Right cardiac atrium (tissue), 5 donors: Measurements from ENCODE around the gene FEN1. TPM values are rescaled to one million over a fixed set of nuclear protein-coding genes. Genes with fewer than 3 reads are reported as not detected.

Experiments
- ATAC-seq, 2 donors: fragments of 200-7000 bp; cut with Tn5 transposase; one replicate each; pipeline versions ENCODE4 v1.8.0 to v1.9.1; 2020; ENCODE audit warnings: moderate library complexity in 2 of 2, mild to moderate bottlenecking in 1 of 2
- DNase-seq, 3 donors: peaks; one replicate each; pipeline ENCODE4 v3.0.0-alpha.2; 2020
- H3K27ac ChIP-seq: one replicate; pipeline ENCODE4 v1.5.1; 2013; ENCODE audit warnings: mild to moderate bottlenecking, low read length, control low read depth, moderate library complexity
- H3K27me3 ChIP-seq: one replicate; pipeline ENCODE4 v1.6.1; 2013; ENCODE audit not compliant: control insufficient read depth, insufficient read depth
- H3K4me1 ChIP-seq: one replicate; pipeline ENCODE4 v1.6.1; 2013; ENCODE audit warnings: low read length; ENCODE audit not compliant: control insufficient read depth, insufficient read depth
- H3K4me3 ChIP-seq: one replicate; pipeline ENCODE4 v1.5.1; 2013; ENCODE audit warnings: low read length, control low read depth
- H3K9me3 ChIP-seq: one replicate; pipeline ENCODE4 v1.6.1; 2013; ENCODE audit warnings: low read length; ENCODE audit not compliant: control insufficient read depth
- WGBS: extraction: QIAGEN DNeasy Blood & Tissue Kit; methylation state at CpG from one replicate; pipeline ENCODE4 v1.1.7; 2013; 5-methylcytosine and 5-hydroxymethylcytosine counted together
- intact Hi-C, 4 donors: fragments of 100-400 bp; cut with DNase I; formaldehyde crosslinking; loops; one replicate each; pipeline versions ENCODE4 v1.11.0 to v1.14.0; 2022 to 2023
- polyA plus RNA-seq: library from polyadenylated mRNA; stranded (reverse); fragments of 200-250 nt; gene quantifications from one replicate; pipeline ENCODE4 v1.2.3, GENCODE V29; 2013
- total RNA-seq, 4 donors: library from RNA; stranded (reverse); fragmentation: NEBNext Ultra II Directional; extraction: Animal tissue kit (Norgen Biotek cat#: 25700); gene quantifications; one replicate each; pipeline ENCODE4 v1.2.1, GENCODE V29; 2021
- donor health status: healthy with polysubstance abuse.
- donor health status: DM: no; HTN: yes; CAD: no.
- donor health status: DM: no; HTN: no; CAD: no.
- donor health status: DM: no; HTN: yes; CAD: no; lungs with severe emphysema.
- donor health status: DM: yes; HTN: yes; CAD: no.

Gene FEN1
- total and polyA plus RNA-seq, 5 donors, result 4.6 to 5.4 (median 5.1) TPM

DNA sequence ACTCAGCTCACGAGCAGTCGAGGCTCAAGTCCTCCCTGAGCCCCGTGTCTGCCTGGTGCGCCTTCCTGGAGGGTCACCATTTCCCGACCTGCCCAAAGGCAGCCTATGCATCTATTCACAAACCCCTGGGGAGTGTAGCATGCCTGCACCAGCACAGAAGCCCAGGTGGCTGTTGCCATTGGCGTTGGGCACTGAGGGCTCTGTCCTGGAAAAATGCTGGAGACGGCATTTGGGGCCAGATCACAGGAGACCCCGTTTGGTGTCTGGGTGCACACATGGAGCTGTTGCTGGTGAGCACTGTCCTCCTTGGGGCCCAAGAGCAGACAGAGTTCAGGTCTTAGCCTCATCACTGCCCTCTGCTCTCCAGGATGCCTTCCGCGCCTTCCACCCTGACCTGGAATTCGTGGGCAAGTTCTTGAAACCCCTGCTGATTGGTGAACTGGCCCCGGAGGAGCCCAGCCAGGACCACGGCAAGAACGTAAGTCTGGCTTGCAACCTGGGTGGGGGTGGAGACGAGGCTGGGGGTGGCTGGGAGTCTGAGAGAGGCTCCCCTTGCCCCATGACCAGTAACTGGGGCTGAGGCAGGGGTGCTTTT is 44.8 kb downstream of the FEN1 start:
- H3K4me1 ChIP-seq, result peaks cover 12% of the 10 kb centered on the region
- no peaks in the 10 kb centered on the region for H3K9me3 ChIP-seq
- H3K27ac ChIP-seq, result no peak overlapping the region
- H3K27me3 ChIP-seq, result no peaks in the 10 kb centered on the region
- ATAC-seq, result no peak
- DNase-seq, result peak in 1 of 3 donors; percentile 24
- H3K4me3 ChIP-seq, result no peak overlapping the region
- intact Hi-C loops, result no loop called here
- WGBS, result 93% methylated on average over 15 of the region's 15 CpGs

DNA sequence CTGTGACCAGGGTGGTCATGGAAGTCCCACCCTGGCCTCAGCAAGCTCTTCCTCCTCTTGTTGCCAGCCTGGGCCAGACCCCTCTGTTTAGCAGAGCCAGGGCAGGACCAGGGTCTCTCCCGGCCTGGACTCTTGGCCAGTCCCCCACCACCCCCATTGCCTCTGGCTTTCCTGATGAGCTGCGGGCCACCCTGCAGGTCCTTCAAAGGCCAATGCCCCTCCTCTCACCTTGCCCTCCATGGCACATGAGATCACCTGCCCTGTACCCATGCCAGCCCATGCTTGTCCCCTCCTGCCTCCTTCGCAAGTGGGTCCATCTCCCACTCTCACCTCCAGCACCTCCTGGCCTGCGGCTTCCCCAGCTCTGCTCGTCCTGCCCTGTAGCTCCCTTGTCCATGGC is 45.8 kb downstream of the FEN1 start:
- DNase-seq (peak in 1 of 3 donors; percentile 24), ATAC-seq (no peak)
- Histone ChIP-seq H3K4me1 (peaks cover 6% of the 10 kb centered on the region), H3K27me3 (no peaks in the 10 kb centered on the region), H3K9me3 (no peaks in the 10 kb centered on the region), H3K4me3 (no peak overlapping the region), H3K27ac (no peak overlapping the region)
- intact Hi-C loops, result no loop called here
- WGBS, result 97% methylated on average over 5 of the region's 5 CpGs

DNA sequence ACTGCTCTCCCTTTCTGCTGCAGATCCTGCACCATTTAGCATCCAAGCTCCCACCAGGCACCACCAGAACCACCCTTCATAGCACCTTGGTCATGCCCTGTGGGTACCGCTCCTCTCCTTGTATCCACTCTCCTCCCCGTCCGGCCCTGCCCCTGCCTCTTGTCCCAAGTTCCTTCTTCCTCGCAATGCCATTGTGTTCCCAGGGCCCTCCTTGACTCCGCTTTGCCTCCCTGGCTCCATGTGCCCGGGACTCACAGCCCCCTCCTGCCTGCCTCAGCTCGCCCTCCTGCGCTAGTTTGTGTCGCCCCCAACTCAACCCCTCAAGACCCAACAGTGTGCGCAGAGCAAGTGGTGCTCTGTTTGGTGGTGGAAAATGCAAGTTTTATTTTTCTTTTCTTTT is 46.2 kb downstream of the FEN1 start:
- no peaks in the 10 kb centered on the region for H3K27me3 ChIP-seq
- intact Hi-C loops, result no loop called here
- no peaks in the 10 kb centered on the region for H3K9me3 ChIP-seq
- peak in 1 of 3 donors; percentile 29 for DNase-seq
- H3K4me1 ChIP-seq, result peaks cover 5% of the 10 kb centered on the region
- no peak overlapping the region for H3K4me3 ChIP-seq
- no peak overlapping the region for H3K27ac ChIP-seq
- 93% methylated on average over 10 of the region's 10 CpGs for WGBS
- no peak for ATAC-seq

DNA sequence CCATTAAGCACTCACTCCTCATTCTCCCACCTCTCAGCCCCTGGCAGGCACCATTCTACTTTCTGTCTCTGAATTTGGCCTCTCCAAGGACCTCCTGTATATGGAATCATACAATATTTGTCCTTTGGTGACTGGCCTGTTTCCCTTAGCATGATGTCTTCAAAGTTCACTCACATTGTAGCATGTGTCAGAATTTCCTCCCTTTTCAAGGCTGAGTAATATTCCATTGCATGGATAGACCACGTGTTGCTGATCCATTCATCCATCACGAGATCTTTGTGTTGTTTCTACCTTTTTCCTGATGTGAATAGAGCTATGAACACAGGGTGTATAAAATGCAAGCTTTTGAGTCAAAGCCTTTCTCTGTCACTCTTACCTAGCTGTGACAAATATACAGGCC is 47.0 kb downstream of the FEN1 start:
- 95% methylated on average over 2 of the region's 2 CpGs for WGBS
- intact Hi-C loops, result no loop called here

DNA sequence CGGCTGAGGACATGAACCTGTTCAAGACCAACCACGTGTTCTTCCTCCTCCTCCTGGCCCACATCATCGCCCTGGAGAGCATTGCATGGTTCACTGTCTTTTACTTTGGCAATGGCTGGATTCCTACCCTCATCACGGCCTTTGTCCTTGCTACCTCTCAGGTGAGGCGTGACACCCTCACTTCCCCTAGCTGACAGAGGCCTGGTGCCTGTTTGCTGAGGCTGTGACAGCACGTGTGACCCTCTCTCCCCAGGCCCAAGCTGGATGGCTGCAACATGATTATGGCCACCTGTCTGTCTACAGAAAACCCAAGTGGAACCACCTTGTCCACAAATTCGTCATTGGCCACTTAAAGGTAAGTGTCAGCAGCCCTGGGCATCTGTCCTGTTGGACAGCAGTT is 47.7 kb downstream of the FEN1 start:
- ATAC-seq (no peak), DNase-seq (no peak)
- intact Hi-C loops, result no loop called here
- Histone ChIP-seq H3K4me3 (no peak overlapping the region), H3K4me1 (no peaks in the 10 kb centered on the region), H3K27me3 (no peaks in the 10 kb centered on the region), H3K9me3 (no peaks in the 10 kb centered on the region), H3K27ac (no peak overlapping the region)
- 95% methylated on average over 7 of the region's 7 CpGs for WGBS

More for the DNA sequence above, 47.0 kb downstream of the FEN1 start:
- H3K27me3 ChIP-seq, result no peaks in the 10 kb centered on the region
- no peaks in the 10 kb centered on the region for H3K4me1 ChIP-seq
- no peaks in the 10 kb centered on the region for H3K9me3 ChIP-seq
- H3K27ac ChIP-seq, result no peak overlapping the region
- no peak overlapping the region for H3K4me3 ChIP-seq
- DNase-seq, result no peak
- ATAC-seq, result no peak

DNA sequence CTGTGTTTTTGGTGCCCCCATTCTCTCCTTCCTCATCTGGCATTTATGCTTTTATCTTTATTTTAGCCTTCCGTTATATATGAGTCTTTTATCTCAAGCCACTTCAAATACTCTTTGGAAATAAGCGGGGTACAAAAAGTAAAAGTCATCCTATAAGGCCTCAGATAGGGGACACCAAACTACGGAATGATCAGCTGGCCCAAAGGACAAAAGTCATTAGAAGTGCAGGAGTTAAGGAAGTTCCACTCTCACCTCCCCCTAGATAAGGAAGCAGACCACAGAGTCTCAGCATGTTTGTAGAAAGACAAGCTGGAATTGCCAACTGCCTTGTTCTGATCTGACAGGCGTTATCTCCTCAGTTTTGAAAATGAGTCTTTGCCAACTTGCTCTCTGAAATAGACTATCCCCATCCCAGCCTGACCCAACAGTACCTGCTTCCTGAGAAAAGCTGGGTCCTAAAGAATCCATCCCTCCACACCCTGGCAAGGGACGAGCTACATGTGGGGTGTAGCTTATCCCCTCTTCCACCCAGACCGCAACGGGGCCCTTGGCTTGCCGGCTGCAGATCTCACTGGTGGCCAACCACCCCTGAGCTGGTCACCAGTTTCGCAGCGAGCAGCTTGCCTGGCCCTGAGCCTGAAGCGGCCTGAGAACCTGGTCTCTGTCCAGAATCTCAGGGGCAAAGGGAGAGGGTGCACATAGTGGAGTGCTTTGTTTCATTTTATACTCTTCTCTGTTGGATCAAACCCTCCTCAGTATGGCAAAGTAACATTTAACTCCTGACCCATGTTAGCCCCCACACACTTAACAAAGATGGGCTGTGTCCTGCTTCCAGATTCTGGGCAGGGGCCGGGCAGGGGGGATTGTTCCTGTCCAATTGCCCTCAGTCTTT is 49.2 kb downstream of the FEN1 start:
- ATAC-seq, result peak; percentile 34 to 74
- Histone ChIP-seq H3K9me3 (no peaks in the 10 kb centered on the region), H3K4me3 (no peak overlapping the region), H3K27me3 (no peaks in the 10 kb centered on the region), H3K27ac (peak overlapping the region; percentile 71), H3K4me1 (no peaks in the 10 kb centered on the region)
- intact Hi-C loops, result no loop called here
- WGBS, result 61% methylated on average over 12 of the region's 12 CpGs
- DNase-seq, result peak in 1 of 3 donors; percentile 60

DNA sequence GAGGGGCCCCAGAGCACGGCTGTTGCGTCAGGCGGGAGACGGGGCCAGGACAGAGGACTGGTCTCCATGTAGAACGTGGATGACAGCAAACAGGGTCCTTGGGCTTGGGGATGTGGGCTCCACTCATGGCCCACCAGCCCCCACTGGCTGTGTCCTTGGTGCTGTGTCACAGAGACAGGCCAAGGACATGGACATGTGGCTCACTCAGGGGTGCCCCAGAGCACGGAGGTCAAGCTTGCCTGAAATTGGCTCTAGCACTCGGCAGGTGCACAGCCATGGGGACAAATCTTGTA is 49.8 kb downstream of the FEN1 start:
- H3K9me3 ChIP-seq, result no peaks in the 10 kb centered on the region
- DNase-seq (peak in 1 of 3 donors; percentile 26), ATAC-seq (peak; percentile 28 to 33)
- 89% methylated on average over 7 of the region's 7 CpGs for WGBS
- H3K27me3 ChIP-seq, result no peaks in the 10 kb centered on the region
- intact Hi-C loops, result no loop called here
- H3K4me3 ChIP-seq, result no peak overlapping the region
- H3K27ac ChIP-seq, result no peak overlapping the region
- H3K4me1 ChIP-seq, result no peaks in the 10 kb centered on the region

DNA sequence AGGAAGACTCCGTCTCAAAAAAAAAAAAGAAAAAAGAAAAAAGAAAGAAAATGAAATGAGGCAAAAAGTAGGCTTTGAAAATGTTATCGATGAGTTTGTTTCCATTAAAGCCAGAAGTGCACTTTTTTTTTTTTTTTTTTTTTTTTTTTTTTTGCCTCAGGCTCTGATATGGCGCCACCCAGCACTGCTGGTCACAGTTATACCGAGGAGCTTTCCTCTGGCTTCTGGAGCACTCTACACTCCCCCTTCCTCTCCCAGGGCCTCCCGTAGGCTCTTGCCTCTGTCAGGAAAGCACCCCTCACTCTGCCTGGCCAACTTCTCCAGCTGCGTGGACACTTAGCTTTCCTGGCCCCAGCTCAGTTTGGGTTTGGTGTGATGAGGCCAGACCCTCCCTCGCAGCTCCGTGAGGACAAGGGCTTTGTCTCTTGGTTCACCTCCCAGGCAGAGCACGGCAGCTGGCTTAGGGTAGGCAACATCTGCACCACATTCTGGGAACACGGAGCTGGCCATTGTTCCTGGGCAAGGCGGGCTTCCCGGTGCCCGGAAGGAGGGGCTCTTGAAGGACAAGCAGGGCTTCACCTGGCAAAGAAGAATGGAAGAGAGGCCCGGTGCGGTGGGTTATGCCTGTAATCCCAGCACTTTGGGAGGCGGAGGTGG is 52.3 kb downstream of the FEN1 start:
- Histone ChIP-seq H3K27ac (no peak overlapping the region), H3K9me3 (no peaks in the 10 kb centered on the region), H3K4me3 (no peak overlapping the region), H3K4me1 (no peaks in the 10 kb centered on the region), H3K27me3 (no peaks in the 10 kb centered on the region)
- ATAC-seq (no peak), DNase-seq (peak in 1 of 3 donors; percentile 29)
- WGBS, result 81% methylated on average over 16 of the region's 16 CpGs
- intact Hi-C loops, result no loop called here

DNA sequence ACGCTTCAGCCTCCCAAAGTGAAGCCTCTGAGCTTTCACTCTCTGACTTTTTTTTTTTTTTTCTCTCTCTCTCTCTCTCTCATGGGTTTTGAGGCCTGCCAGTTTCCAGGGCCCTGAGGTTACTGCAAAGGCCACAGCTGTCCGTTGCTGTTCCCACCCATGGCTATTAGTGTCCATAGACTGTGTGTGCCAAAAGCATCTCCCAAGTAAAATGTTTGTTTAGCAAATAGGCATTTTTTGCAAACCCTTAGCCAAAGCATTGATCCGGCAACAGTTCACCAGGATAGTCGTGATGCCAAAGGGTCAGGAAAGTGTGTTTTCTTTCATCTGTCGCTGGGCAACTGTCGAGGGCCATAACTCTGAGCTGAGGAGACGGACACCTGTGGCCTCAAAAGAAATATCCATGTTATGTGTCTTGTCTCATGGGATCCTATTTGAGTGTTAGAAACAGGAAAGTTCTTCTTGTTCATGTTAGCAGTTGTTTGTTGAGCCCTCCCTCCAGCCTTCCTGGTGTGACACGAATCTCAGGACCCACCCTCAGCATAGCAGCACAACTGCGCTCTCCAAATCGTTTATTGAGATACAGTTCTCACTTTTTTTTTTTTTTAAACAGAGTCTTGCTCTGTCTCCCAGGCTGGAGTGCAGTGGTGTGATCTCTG is 53.8 kb downstream of the FEN1 start:
- H3K4me3 ChIP-seq, result no peak overlapping the region
- ATAC-seq, result no peak
- intact Hi-C loops, result no loop called here
- H3K27ac ChIP-seq, result no peak overlapping the region
- no peaks in the 10 kb centered on the region for H3K9me3 ChIP-seq
- no peak for DNase-seq
- 82% methylated on average over 10 of the region's 10 CpGs for WGBS
- peaks cover 4% of the 10 kb centered on the region for H3K4me1 ChIP-seq
- H3K27me3 ChIP-seq, result no peaks in the 10 kb centered on the region
